Hematopoietic multipotent progenitor cell (in vitro differentiated cells): ENCODE data around the gene PDE8B. TPM values are rescaled to one million over a fixed set of nuclear protein-coding genes. Genes with fewer than 3 reads are reported as not detected.

Experiments
- DNase-seq, 3 donors: peaks; one replicate each; pipeline ENCODE4 v3.0.0-alpha.2; 2011 to 2015; ENCODE audit warnings: low read depth in 2 of 3, low spot score in 2 of 3
- total RNA-seq: library from RNA; depleted of rRNA; stranded (reverse); fragments of >200 nt; gene quantifications from one replicate; pipeline ENCODE4 v1.2.3, GENCODE V29; 2012

PDE8B gene, protein sequence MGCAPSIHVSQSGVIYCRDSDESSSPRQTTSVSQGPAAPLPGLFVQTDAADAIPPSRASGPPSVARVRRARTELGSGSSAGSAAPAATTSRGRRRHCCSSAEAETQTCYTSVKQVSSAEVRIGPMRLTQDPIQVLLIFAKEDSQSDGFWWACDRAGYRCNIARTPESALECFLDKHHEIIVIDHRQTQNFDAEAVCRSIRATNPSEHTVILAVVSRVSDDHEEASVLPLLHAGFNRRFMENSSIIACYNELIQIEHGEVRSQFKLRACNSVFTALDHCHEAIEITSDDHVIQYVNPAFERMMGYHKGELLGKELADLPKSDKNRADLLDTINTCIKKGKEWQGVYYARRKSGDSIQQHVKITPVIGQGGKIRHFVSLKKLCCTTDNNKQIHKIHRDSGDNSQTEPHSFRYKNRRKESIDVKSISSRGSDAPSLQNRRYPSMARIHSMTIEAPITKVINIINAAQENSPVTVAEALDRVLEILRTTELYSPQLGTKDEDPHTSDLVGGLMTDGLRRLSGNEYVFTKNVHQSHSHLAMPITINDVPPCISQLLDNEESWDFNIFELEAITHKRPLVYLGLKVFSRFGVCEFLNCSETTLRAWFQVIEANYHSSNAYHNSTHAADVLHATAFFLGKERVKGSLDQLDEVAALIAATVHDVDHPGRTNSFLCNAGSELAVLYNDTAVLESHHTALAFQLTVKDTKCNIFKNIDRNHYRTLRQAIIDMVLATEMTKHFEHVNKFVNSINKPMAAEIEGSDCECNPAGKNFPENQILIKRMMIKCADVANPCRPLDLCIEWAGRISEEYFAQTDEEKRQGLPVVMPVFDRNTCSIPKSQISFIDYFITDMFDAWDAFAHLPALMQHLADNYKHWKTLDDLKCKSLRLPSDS
- total RNA-seq: 0.27 TPM

DNA sequence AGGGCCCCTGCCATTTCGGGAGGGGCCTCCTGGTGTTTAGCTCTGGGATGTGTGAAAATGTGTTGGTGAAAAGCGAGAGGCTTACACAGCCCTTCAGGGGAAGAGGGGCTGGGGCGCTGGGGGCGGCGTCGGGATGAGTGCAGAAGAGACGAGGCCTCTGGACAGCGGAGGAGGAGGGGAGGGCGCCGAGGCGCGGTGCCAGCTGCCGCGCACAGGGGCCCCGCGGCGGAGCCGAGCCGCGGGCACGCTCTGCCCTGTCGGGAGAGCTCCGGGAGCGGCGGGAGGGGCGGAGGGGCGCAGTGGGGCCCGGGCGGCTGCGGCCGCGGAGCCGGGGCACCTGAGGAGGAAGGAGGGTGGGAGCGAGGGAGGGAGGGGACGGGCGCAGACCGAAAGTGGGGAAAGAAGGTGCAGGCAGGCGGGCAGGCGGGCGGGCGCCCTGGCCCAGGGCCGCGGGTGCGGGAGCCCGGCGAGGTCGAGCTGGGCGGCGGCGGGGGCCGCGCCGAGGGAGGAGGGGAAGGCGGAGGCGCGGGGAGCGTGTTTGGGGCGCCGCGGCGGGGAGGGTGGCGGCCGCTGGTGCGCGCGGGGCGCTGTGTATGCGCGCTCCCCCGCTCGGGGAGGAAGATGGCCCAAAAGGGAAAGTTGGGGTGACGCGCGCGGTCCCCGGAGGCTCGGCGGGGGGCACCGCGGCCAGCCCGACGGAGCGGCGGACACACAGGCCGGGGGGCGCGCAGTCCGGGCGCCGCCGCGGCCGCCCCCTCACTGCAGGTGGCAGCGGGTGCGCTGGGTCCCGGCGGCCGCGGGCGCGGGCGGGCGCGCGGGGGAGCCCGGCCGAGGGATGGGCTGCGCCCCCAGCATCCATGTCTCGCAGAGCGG is at the start of gene PDE8B:
Gene PDE8B (plus strand): TSS at position 590 of the 873 bp plus-strand sequence. CDS start 246 bp downstream, at position 836.
- peak in 2 of 3 donors; percentile 26 for DNase-seq

DNA sequence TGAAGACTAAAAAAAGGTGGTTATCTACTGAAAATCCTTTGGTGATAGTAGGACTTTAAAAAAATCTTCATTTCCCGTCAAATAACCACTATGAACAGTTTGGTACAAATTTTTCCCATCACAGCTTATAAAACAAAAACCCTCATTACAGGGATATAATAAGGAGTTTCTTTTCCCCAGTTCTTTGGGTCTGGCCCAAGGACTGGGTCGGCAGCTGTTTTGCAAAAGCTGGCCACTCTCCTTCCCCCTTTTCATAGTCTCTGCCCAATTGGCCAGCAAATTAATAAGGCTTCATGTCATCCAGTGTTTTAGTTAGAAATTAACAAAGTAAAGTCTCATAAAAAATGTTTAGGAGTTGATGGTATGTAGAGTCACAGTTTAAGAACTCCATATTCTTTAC is 47.0 kb upstream of the PDE8B start:
- DNase-seq: no peak

DNA sequence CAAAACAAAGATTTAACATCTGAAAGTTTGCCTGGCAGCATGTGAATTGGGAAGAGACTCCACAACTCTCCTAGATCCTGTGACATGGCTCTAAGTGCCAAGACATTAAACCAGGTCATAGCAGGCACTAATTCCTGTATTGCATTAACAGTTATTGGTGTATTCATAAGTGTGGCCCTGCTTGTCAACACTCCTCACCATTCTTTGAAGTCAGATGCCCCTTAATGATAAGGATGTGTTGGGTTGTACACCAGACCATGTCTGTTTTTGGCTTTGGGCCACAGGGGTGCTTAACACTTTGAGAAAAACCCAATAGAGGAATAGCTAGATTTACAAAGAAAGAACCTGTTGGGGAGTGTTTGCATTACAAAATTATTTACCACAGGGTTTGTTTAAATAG is 43.4 kb upstream of the PDE8B start:
- no peak for DNase-seq

DNA sequence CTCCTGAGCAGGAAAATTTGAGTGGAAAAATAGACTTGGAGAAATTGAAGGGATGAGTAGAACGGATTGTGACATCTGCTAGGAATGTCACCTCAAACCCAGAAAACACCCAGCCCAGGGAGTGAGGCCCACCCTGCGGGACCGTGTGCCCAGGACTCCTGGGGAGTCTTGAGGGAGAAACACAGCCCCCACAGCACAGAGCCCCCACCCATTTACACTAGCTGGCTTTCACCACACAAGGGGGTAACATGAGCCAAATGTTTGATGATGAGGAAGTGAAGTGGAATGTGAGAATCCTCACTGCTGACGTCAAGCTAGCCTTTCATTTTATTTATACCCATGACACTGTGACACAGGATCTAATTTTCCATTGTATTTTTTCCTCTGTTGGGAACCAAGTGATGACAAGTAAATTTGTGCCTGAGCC is 42.8 kb upstream of the PDE8B start:
- DNase-seq: no peak

DNA sequence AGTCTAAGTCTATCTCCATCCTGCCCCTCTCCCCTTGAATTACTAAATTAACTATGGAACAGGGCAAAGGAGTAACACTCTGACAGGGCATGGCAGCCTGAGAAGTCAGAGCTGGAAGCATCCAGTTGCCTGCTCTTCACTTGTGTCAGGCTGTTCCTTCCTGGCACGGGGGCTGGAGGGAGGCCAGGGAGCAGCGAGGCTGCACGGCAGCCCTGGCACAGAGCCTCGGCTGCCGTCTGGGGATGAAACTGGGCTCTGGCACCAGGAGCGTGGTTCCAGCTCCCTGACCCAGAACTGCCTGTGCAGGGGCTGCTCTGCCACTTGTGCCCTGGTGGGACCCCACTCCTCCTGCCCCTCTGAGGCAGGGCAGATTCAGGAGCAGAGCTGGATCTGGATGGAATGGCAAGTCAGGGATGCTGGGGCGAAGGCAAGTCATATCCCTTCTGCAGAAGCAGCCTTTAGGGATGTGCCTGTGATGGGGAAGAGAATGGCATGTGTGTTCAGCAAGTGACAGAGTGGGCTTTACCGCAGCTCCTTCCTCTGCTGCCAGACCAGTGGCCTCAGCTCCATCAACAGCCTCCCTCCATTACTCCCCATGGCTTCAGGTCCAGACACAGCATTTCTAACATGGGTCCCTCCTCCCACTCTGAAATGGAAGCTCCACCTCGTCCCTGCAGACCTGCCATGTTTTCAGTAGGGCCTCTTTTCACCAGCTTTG is 42.2 kb upstream of the PDE8B start:
- no peak for DNase-seq

DNA sequence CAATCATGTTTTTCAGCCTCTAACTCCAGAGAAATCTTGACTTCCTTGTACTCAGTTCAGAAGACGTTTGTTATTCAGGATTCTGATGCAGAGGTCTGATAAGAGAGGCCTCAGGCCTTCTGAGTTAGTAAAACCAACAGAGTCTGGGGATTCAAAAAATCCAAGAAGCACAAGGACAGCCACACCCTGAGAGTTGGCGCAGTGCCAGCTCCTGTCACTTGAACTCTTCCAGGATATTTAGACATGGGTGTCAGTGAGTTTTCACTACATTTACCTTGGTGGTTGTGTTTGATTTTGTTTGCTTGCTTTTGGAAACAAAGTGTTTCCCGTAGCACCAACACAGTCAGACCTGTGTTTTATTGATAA is 41.6 kb upstream of the PDE8B start:
- DNase-seq: no peak

DNA sequence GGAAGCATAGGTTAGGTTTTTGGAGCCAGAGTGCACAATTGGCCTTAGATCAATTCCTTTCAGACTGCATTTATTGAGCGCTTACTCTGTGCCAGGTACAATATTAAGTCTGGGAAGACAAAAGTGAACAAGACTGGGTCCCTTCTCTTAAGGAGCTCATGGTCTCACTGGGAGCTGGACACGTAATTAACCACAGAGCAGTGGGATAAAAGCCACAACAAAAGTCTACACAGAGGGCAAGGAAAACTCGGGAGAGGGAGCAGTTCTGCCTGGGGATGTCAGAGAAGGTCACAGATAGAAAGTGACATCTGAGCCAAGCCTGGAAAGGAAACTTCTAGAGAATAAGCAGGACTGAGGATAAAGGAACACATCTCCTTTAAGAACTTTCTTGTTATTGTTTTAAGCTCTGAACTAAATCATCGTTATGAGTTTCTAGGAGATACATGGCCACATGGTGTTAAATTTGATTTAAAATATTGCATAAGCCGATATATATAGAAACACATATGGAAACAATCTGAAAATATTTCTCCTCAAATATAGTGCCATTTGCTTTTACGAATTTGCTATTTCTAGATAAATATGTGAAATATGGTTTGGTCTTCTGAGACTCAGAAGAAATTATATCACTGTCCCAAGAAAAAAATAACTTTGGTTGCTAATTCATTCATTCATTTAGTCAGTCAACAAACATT is 40.1 kb upstream of the PDE8B start:
- DNase-seq: no peak

DNA sequence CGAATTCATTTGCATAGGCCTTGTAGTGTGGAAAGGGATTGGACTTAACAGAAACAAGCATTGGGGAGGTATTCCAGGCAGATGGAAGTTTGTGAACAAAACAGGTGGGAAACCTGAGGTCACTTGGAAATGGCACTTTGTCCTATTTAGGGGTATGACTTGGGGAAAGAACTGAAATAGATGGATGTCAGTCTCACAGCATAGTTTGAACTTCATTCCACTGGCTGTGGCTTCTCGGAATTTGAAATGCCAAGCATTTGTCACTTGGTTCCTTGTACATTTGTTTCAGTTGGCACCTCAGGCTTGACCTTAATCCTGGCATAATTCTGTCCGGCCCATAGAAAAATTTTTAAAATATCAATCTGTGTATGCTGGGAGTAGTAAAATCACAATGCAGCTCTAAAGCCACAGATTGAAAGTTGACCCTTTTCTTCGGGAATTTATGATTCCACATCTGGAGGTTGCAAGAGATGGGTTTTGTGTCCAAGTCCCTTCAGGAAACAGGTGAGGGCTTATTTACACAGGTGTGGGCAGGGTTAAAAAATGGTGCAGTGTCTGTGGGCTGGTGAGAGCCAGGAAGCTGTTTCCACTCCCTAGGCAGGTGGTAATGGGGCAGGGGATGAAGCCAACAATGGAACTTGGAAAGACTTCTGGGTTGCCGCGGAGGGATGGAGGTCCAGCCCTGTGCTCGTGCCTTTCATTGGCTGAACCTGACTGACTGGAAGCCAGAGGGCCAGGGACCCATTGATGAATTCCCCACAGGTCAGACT is 39.2 kb upstream of the PDE8B start:
- DNase-seq: no peak

DNA sequence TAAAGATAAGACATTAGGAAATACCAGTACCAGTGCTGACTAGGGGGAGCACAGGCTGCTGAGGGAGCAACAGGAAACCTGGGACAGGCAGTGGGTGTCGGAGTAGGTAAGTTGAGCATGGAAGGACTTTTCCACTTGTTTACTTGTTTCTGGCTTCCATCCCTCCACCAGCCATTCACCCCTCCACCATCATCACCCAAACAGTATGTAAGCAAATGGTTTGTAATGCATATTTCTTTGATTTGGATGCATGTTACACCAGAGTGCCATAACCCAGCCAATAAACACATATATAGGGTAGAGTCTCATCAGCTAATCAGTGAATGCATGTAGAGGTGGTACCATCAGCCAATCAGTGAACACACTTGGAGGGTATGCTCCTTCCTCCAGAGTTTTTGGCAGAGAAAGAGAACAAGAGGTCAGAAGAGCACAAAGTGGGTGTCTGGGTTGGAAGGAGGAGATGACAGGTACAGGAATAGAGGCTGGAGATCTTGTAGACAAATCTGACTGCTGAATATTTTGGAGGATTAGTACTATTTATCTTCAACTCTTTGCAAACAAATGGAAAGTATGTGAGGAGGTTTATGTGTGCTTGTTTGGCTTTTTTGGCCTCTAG is 37.7 kb upstream of the PDE8B start:
- DNase-seq: no peak

DNA sequence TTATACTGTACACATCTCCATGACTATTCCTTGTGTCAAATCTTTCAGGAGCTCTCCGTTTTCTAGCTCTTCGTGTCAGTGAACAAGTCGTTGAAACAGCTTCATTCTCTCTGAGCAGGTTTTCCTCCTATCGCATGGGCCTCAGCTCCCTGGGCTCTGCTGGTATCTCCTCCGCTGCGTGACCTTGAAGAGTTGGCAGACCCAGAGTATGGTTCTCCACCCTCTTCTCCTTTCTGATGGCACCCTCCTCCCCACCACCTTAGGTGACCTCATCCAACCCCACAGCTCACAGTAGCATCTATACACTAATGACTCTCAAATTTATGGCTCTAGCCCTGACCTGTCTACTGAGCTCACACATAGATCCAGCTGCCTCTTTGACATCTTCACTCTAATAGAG is 36.0 kb upstream of the PDE8B start:
- DNase-seq: no peak

DNA sequence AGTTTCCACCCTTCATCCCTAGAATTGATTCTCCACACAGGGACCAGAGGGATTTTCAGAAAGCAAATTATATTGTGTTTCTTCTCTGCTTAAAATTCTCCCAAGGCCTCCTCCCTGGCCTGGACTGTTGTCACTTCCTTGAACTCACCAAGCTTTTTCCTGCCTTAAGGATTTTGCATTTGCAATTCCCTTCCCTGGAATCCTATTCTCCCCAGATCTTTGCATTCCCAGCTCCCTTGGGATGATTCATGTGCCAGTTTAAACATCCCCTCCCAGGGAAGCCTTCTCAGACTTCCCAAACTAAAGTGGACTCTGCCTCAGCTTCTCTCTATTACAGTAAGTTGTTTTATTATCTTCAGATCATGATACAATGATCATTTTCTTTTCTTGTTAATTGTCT is 35.2 kb upstream of the PDE8B start:
- no peak for DNase-seq

DNA sequence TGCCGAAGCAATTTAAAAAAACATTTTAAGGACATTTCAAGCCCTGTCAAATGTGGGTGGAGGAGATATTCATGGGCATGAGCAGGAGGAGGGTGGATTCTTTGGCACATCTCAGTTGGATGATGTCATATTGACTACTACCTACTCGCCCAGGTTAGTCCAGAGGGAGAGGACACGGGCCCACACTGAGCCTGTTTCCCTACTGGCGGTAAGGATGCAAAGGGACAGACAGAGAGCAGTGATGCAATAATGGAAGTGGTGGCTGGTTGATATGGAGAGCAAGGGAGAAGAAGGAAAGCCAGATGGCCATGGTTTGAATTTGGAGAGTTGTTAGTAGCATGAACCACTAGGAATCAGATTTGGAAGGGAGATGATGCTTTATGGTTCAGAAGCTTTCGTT is 34.1 kb upstream of the PDE8B start:
- DNase-seq: no peak

DNA sequence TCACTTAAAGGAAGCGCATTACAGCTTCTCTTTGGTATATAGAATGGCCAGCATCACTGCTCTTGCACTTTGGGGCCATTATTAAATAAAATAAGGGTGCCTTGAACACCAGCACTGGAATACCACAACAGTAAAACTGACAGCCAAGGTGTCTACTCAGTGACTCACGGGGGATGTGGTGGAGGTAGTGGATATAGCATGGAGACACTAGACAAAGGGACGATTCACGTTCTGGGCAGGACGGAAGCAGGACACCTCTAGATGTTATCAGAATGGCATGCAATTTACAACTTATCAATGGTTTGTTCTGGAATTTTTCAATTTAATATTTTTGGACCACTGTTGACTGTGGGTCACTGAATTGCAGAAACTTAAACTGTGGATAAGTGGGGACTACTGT is 32.9 kb upstream of the PDE8B start:
- DNase-seq: no peak

DNA sequence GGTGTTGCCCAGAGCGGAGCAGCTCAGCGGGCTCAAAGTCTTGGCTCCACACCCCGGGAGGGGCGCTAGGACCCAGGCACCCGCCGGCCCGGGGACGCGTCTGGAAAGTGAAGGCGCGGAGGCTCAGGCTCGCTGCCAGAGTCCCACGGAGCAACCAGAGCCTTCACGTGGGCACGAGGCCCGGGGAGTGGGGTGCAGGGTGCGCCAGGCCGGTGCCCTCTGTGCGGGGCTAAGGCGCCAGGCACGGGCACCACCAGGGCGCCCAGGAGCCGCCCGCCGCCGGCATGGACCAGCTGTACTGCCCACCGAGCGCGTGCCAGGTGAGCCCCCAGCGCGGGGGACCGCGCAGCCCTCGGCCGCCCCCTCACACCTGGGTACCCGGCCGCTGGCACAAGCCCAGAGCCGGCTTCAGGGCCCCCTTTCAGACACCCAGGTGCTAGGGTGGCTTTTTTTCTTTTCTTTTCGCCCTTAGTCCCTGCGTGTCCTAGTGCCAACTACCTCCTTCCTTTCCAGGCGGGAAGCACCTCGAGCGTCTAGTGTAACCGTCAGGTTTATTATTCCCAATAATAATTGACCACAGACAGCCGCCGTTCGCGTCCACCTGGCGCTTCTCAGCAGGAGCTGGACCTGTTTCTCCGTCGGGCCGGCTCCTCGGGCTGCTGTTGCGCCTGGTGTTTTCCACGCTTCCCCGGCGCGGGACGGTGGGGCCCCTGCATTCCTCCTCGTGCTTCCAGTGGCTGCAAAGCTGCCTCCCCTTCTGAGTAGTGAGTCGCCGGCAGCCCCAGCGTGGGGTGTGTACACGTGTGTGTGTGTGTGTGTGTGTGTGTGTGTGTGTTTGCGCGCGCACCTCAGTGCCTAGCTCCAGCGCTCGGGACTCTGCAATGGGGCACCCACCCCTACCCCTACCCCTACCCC is 30.1 kb upstream of the PDE8B start:
- DNase-seq: peak in 2 of 3 donors; percentile 7 to 18

DNA sequence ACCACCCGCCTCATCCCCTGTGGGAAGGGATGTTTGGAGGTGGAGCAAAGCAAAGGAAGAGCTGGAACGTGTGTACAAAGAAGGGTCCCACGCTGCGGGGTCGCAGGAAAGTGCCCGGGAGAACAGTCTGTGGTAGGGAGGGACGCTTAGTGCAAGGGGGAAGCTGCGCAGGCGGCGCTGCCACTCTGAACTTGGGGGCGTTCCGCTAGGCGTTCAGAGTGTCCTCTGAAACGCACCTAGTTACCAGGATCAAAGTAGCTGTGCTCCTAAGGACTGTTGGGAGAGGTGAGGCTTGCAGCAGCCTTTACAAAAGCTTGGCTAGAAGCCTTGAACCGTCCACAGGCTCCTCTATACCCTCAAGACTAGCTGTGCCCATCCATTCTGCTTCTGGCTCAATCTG is 29.3 kb upstream of the PDE8B start:
- DNase-seq: peak in 2 of 3 donors; percentile 9 to 21

DNA sequence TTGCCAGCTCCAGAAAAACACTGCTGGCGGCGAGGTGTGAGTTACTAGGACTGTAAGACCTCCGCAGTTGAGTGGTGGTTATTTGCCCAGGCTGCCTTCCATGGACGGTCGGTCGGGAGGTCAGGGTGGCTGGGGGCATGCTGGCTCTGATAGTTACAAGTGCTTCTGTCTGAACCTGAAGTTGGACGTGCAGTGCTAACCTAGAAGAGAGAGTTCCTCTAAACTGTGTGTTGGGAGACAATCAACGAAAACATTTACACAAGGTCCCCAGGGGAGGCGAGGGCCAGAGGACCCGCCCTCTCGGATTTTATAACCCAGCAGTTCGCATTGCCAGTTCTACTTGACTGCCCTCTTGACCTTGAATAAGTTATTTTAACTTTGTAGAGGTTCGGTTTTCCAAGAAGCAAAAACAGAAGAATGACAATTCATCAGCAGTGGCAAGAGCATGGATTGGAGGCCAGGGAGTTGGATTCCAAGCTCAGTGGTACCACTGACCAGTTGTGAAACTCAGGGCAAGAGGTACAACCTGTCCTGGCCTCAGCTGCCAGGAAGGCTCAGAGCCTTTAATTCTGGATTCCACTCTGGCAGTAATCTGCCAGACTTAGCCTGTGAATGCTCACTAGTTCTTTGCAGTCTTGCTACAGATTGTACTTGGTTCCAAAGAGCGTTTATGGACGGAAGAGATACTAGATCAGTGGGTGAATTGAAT is 28.7 kb upstream of the PDE8B start:
- no peak for DNase-seq

DNA sequence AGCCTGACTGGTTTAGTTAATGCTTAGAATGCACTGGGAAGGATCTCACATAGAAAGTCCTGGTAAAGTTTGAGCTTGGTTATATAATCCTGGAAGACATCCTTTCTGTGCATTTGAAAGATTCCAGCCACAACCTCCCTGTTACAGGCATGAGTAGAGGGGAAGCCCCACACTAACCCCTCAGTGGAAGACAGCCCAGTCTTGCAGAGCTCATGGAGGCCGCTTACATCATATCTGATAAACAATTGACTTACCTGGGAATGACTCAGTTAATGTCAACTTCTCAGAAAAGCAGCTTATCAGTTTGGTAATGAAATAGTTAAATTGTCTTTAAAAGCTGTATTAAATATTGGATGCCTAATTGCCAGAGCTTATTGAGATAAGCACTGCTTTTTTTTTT is 28.1 kb upstream of the PDE8B start:
- DNase-seq: no peak
